HuH-7 (cell line): Measurements from ENCODE around the gene MX2.
"Not testable (repeated sequence)": the region's sequence is repeated elsewhere in the genome, so short reads cannot be mapped to it uniquely, and the experiment has no call there.

ENCODE experiments used
- DNase-seq: peaks from one replicate; pipeline ENCODE4 v3.0.0; 2011; ENCODE audit warnings: low spot score

MX2 gene

DNA sequence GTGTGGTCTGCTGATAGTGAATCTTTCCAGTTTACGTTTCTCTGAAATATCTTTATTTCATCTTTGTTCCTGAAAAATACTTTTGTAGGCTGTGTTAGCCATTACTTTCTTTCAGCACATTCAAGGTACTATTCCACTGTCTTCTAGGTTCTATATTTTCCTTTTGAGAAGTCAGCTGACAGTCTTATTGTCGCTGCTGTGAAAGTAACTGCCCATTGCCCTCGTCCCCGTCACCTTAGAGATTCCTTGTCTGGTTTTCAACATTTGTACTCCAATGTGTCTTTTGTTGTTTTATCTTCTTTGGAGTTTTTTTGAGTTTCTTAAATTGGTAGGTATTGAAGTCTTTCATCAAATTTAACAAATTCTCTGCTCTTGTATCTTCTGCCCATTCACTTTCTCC is 19.8 kb upstream of the MX2 start:
- no peak for DNase-seq

DNA sequence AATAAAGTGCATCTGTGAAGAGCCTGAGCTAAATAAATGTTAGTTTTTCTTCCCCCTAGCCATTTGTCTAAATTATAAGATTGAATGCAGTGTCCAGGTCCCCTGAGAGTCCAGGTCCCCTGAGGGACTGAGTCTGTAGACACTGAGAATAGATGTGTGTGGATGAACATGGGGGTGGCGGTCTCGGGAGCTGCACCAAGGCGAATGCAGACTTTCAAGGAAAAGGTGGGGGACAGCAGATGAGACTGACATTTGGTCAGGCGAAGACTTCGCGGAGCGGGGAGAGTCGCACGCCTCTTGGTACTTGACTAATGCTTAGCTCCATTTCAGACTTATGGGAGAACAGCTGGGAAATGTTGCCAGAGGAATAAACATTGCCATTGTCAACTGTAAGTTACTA is 17.7 kb upstream of the MX2 start:
- no peak for DNase-seq

DNA sequence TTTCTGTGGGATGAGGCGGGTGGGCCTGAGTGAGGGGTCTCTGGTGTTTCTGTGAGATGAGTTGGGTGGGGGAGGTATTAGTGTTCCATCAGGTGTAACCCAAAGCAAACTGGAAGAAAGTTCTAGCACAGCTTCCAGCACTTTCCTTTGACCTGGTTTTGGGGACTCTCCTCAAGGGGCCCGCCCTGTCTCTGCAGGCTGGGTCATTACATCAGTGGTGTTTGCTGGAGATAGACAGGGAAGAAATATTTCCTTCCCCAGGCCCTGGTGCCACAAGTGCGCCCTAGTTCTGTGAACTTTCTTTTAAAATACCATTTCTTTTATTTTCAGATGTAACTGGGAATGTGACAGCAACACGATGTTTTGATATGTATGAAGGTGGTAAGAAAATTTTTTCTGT is 16.5 kb upstream of the MX2 start:
- DNase-seq: no peak

DNA sequence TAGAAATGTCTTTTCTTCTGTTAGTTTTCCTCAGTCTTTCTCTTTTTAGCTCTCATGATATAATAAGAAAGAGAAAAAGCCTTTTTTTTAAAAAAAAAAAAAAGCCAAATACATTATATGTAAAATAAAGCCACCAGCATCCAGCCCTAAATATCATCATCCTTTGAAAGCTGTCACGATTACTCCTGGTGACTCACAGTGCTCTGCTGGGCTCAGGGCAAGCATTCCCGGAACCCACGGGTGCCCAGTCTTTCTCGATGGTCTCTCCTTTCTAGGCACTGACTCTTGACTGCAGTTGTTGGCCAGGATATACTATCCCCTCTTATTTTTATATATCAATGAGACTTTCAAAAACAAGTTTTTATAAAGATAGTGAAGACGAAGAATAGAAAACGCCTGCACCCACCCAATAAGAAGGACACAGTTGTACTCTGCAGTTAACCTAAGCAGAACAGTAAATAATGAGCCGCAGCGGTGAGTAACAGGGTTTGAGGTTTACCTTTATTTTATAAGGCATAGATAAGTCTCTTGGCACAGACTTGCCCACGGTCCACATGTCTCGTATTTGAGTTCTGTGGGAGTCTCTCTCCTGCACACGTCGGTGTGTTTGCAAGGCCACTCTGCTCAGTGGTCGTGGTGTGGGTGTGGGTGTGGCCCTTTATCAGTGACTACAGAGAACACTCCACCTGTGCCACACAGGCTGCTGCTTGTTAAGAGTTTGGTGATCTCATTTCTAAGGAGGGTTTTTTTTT is 15.7 kb upstream of the MX2 start:
- DNase-seq: no peak

DNA sequence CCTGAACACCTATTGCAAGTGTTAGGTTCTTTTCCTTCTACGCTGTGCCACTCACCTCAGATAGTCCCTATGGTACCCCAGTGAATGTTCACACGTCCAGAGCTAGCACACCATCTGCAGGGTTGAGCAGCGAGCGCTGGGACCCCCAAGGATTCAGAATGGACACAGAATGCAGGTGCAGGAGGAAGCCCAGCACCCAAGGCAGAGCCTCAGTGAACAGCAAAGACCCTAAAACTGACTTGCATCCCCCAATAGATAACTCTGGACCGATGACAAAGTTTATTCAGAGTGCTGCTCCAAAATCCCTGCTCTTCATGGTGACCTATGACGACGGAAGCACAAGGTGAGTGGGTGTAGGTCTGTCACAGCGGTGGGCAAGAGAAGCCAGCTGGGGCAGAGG is 15.1 kb upstream of the MX2 start:
- no peak for DNase-seq

DNA sequence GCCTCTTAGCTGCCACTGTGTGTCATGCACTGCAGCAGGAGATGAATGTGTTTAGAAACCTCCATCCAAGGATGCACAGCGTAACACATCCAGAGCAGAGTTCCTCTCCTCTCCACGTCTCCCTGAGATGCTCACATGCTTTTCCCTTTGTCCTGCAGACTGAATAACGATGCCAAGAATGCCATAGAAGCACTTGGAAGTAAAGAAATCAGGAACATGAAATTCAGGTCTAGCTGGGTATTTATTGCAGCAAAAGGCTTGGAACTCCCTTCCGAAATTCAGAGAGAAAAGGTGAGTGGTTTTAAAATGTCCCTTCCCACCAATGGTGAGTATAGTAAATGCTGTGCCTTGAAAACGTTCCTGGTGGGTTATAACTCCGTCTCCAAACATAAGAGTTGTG is 13.4 kb upstream of the MX2 start:
- no peak for DNase-seq

DNA sequence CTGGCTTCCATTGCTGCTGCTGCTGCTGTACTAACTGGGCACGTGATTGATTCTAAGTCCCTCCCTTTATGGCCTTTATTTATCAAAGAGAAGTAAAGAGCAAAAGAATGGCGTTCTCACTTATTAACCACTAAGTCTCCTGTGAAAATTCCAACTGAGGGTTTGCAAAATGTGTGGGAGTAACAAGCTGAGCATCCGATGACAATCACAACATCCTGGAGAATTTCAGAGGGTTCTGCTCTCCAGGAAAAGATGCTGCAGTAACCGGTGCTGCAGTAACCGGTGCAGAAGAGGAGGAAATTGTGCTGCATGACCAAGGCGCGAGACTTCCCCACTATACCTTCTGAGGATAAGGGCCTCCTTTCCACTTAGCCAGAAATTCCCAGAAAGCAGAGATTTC is 12.7 kb upstream of the MX2 start:
- DNase-seq: no peak

DNA sequence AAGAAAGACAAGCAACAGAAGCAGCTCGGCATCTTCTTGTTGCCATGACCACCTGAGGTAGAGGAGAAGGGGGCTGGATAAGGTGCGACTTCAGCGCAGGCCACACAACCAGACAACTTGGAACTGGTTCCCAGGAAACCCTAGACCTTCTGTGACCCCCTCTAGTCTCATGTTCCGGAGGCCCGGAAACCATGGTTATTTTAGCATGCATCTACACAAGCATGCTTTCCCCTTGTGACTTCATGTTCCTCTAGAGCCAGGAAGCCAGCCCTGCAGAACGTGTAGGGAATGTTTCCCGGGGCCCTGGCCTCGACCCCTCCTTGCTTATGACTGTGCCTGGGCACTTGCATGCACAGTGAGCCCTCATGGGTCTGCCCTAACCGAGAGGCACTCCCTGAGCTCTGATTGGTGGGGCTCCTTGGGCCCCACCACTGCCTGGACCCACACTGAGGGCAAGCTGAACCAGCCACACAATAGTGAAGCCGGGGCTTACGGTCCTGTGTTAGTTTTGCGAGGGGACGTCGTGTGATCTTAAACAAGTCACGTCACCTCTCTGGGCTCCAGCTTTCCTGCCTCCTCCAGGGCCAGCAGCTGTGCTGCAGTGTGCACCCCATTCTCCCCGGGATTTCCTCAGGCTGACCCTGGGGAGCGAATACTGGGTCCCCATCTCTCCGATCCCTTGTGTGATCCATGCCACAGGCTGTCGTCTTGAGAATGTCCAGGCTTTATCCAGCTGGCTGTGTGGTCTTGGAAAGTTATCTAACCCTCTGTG is 12.0 kb upstream of the MX2 start:
- DNase-seq: no peak

DNA sequence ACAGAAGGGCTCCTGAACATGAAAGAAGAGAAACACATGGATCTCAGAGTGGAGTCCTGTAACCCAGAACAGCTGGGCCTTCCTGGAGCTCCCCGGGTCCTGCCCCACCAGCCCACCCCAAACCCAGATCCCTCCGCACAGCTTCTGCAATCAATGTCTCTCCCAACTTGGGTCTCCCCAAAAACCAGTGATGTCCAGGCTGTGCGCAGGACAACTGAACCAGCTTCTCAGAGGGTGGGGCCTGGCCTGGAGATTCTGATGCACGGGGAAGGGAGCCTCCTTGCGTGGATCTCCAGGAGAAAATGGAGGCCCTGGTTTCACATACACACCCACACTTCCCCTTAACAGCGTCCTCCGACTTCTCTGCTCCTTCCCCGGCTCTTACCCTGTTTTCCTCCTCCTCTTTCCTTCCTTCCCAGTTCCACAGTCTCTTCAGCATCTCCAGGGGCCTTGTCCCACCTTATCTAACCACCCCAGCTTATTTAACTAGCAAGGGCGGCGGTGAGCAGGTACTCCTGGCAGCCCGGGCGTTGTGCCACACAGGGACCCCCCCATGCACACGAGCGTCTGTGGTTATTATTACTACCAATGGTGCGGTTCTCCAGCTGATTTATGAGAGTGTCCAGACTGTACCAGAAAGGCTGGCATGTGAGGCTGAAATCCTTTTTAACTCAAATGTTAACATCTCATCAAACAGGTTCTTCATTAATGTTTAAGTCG is 11.2 kb upstream of the MX2 start:
- no peak for DNase-seq

DNA sequence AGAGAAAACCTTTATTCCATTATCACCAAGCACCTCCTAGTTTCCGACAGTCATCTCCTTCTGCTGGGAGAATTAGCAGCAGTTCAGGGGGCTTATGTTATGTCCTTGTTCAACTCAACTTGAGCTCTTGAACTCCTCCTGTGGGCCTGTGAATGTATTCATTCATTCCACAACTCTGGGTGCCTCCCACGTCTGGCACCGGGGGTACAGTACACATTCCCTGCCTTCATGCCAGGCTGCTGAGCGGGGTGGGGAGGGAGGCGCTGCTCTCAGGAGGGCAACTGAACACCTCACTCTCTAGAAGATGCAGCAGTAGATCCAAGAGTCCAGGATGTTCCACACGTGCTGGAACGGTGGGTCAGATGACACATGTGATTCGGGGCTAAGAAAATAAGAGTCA is 4.3 kb upstream of the MX2 start:
- DNase-seq: no peak

DNA sequence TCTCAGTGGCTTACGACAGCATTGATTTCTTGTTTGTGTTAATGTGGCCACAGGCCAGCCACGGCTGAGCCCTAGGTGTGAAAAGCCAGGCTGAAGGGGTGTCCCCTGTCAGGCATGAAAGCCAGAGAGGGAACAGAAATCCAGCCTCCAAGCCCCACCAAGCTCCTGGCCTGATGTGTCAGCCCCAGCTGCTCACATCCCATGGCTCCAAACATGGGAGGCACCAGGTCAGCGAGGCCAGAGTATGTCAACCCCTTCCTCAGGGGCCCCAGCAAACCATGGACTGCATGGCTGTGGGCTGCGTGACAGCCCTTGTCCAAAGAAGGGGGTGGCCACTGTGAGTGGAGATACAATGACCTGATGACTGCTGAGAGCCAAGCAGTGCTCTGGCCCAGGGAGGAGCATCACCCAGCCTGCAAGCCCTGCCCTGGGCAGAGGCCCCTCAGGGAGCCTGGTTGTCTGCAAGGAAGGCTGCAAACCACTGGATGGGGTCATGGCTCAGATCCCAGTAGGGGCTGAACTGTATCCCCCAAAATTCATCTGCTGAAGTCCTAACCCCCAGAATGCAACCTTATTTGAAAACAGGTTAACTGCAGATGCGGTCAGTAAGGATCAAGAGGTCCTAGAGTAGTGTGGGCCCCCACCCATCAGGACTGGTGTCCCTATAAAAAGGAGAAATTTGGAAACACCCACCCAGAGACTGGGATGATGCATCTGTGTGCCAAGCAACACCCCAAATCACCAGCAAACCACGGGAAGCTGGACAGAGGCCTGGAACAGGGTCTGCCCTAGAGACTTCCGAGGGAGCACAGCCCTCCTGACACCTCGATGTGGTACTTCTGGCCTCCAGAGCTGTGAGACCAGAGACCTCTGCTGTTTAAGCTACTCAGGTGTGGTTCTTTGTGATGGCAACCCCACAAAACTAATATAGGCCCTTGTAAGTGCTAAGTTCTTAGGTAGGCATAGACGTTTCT is 3.3 kb upstream of the MX2 start:
- no peak for DNase-seq

DNA sequence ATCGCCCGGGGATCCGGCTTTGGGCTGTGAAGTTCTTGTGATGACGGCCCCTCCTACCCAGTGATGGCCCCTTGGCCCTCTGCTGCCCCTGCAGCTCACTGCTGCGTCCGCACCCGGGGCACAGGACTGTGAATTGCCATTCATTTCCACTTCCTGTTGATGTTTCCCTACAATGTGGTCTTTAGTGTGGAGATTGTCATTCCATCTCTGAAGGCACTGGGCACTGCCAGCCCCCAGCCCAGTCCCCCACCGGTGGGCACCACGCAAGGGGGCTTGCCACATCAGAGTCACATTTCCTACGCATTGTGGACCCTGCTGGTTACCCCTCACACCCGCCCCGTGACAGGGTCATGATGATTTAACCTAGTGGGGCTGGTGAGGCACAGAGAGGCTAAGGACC is 2.5 kb upstream of the MX2 start:
- no peak for DNase-seq

DNA sequence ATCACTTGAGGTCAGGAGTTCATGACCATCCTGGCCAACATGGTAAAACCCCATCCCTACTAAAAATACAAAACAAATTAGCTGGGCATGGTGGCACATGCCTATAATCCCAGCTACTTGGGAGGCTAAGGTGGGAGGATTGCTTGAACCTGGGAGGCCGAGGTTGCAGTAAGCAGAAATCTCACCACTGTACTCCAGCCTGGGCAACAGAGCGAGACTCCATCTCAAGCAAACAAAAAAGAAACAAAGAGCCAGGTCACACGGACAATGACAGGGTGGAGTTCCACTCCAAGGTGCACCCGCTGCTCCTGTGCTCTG is 2.1 kb upstream of the MX2 start:
- not testable (repeated sequence) for DNase-seq

DNA sequence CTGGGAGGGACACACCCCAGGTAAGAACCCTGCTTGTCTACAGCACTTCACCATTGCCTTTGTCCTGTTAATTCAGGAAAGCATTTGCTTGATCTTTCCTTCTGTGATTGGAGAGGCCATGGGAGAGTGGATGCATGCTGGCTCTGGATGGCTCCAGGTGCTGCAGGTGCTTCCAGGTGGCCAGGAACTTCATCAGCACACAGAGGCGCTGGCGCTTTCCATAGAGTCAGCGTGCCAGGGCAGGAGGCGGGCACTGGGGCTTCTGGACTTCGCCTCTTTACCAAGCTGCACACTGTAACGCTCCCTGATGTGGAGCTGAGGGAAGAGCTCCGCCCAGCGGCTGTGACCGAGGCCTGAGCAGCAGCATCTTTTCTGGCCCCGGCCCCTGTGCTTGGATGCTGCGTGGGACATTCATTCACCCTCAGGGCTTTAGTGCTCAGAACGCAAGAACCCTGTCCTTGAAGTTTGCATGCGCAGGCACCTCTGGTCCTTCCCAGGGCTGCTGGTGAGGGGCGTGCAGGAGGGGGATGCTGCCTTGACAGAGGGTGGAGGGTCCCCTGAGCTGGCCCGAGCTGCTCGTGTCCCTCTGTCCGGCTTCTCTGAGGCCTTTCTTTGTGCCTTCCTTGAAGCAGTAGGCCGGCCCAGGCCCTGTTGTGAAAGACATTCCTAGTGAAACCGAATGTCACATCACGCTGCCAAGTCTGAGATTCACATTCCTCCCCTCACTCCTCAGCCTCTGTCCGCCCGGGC is 1.6 kb upstream of the MX2 start:
- peak; percentile 38 for DNase-seq

DNA sequence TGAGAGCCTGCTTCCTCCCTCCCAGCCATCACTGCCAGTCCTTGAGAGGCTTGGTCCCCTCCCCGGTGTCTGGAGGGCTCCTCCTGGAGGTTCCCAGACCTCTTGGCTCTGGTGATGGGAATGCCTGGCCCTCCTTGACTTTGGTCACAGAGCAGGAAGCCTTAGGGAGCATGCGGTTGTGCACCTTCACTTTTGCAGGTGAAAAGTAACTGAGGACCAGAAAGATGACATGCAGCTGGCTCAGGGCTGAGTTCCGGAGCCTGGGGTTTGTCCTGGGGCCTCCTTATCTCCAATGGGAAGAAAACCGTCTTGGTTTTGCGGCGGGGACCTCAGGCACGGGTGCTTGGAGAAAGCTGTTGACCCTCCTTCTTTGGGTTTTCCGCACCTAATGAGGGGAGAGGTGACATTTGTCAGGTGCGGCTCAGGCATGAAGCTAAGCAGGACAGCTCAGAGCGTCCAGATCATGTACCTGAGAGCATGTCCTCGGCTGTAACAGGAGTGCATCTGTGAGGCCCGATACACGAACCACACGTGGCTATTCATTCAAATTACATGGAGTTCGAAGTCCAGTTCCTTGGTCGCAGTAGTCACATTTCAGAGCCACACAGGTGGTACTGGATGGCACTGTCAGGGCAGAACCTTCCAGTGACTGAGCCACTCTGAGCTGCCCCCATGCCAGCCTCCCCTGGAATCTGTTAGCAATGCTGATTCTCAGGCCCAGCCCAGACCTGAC is 608 bp upstream of the MX2 start:
- no peak for DNase-seq

DNA sequence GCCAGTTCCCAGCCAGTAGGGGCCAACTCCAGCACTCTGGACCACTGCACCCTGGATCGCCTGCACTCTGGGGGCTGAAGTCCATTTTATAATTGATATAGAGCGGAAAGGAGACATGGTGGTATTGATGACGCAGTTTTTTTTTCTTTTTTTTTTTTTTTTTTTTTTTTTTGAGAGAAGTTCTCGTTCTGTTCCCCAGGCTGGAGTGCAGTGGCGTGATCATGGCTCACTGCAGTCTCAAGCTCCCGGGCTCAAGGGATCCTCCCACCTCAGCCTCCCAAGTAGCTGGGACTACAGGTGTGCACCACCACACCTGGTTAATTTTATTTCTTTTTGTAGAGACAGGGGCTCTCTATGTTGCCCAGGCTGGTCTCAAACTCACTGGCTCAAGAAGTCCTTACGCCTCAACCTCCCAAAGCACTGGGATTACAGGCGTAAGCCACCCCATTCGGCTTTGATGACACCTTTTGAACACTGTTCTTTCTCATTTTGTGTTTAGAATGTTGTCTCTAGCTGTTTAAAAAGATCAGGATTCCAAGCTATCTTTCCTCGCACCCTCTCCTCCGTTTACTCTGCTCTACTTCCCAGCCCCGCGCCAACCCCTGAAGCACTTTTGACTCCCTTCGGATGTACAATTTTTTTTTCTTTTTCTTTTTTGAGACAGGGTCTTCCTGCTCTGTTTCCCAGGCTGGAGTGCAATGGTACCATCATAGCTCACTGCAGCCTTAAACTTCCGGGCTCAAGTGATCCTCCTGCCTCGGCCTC is 960 bp downstream of the MX2 start:
- no peak for DNase-seq

DNA sequence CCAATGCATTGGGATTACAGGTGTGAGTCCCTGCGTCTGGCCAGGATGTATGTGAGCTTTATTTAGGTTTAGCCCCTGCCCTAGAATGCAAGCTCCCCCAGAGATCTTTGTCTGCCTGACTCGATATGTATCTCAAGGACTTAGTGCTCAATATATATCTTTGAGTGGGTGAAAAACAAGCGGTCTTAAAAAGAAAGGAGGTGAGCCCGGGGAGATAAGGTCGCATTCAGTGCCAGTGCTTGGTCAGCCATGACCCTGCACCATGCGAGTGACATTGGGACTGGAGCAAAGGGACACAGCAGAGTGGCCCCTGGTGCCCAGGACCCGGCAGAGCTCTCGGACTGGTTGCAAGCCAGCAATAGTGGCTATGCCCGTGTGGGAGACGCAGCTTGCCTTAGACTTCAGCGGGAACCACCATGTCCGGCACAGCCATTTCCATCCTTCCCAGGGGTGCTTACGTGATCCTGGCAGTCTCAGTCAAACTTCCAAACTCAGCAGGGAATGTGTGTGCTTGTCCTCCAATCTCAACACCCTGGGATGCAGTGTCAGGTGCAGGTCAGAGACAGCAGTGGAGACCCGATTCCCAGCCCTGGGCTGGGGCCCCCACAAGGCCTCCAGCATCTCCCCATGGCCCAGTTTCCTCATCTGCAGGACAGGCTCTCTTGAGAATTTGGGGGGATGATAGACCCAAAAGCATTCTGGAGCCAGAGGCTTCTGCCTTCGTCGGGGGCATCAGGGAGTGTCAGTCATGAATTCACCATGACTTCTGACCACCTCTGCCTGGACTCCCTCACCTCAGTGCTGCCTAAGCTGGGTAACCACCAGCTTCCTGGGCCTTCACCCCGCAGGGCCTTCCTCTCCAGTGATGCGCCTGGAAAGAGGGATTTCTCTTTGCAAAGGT is 1.8 kb downstream of the MX2 start:
- DNase-seq: no peak

DNA sequence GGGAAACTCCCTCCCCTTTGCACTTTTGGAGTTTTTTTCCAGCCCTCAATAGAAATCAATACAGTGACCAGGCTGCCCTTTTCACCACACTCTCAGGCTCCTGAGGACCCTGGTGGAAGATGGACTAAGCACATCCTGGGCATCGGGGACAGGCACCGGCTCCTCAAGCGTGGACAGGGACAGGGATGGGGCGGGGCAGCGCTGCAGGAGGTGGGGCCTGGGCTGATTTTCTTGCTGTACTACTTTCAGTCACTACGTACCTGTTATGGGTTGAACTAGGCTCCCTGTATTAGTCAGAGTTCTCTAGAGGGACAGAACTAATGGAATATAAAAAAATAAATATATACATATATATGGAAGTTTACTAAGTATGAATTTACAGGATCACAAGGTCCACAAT is 2.5 kb downstream of the MX2 start:
- no peak for DNase-seq
